NCI-H2107 treated with DMSO at 0.1 percent for 48 hours (cell line): ENCODE data around the gene MINDY2.
"Not testable (repeated sequence)": the region's sequence is repeated elsewhere in the genome, so short reads cannot be mapped to it uniquely, and the experiment has no call there.

ENCODE experiments used
- DNase-seq: peaks from one replicate; lab custom pipeline; 2025; ENCODE audit not compliant: unreplicated experiment; lab: John Stamatoyannopoulos, UW

Gene MINDY2

DNA sequence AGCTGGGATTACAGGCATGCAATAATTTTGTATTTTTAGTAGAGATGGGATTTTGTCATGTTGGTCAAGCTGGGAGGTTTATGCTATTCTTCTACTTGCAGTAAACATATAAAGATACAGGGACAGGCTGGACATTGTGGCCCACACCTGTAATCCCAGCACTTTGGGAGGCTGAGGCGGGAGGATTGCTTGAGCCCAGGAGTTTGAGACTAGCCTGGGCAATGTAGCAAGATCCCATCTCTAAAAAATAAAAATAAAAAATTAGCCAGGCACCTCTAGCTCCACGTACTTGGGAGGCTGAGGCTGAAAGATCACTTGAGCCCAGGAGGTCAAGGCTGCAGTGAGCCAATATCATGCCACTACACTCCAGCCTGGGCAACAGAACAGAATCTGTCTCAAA lies 52.2 kb downstream of the MINDY2 start:
- not testable (repeated sequence) for DNase-seq

DNA sequence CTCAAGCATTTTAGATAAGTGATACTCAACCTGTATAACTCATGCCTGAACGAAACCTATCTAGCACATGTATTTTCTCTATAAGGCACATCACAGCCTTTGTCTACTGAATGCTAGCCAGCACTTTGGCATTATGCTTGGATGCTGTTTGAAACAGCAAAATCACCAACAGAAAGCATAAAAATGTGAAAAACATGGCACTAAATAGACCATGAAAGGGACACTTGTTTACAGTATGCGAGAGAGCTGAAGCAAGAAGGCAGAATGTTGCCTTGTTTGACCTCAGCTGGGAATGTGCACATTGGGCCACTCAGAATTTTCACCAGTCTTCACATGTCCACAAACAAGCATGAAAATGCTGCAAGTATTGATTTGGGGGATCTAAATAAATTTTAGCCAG lies 59.5 kb downstream of the MINDY2 start:
- no peak for DNase-seq

DNA sequence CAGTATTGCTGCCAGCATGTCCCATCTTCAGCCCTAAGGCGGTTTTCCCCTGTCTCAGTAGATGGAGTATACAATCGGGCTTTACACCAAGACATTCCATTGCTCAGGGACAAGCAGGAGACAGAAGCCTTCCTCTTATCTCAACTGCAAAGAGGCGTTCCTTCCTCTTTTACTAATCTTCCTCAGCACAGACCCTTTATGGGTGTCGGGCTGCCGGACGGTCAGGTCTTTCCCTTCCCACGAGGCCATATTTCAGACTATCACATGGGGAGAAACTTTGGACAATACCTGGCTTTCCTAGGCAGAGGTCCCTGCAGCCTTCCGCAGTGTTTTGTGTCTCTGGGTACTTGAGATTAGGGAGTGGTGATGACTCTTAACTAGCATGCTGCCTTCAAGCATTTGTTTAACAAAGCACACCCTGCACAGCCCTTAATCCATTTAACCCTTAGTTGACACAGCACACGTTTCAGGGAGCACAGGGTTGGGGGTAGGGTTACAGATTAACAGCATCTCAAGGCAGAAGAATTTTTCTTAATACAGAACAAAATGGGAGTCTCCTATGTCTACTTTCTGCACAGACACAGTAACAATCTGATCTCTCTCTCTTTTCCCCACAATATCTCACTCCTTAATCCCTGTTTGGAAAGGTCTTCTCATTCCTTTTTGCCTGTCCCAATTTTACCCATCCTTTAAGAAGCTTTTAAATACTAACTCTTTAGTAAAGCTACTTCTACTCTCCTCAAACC lies 62.8 kb downstream of the MINDY2 start:
- DNase-seq: not testable (repeated sequence)

DNA sequence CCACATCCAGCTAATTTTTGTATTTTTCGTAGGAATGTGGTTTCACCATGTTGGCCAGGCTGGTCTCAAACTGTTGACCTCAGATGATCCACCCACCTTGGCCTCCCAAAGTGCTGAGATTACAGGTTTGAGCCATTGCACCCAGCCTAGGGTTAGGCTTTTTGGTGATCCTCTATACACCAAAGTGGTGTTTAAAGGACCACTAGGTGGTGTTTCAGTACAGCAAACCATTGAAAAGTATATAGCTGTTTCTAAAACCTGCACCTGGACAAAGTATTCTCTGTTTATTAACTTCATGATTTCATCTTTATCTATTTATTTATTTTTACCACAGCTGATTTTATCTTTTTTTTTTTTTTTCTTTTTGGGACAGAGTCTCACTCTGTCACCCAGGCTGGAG lies 68.4 kb downstream of the MINDY2 start:
- no peak for DNase-seq

DNA sequence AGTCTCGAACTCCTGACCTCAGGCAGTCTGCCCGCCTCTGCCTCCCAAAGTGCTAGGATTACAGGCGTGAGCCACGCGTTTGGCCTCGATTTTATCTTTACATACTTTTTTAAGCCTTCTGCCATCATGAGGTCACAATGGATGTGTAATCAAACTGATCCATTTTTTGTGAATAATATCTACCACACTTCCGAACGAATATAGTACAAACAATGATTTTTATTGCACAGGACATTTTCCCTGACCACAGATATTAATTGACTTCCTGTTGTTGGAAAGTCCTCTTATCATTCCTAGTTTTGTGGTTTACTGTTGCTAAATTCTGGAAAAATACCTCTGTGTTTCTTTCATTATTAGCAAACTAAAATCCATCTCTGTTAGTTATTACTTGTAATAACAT lies 68.9 kb downstream of the MINDY2 start:
- DNase-seq: no peak

DNA sequence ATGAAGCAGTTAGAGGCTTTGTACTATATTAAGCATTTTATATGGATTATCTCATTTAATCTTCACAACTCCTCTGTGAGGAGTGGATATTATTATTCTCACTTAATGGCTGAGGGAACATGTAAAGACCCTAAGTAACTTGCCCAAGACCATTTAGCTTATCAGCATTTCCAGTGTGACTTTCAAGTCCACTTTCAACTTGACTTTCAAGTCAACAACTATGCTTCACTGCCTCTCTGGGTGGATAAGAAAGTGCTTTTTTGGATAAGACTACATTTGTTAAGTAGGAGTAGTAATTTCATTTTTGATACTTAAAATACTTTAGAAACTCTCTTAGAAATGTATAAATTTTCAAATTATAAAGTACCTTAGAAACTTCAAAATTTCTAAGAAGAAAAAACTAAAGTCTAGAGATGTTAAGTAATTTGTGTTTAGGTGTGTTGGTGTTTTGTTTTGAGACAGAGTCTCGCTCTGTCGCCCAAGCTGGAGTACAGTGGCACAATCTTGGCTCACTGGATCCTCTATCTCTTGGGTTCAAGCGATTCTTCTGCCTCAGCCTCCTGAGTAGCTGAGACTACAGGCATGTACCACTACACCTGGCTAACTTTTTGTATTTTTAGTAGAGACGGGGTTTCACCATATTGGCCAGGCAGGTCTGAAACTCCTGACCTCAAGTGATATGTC lies 71.8 kb downstream of the MINDY2 start:
- no peak for DNase-seq

DNA sequence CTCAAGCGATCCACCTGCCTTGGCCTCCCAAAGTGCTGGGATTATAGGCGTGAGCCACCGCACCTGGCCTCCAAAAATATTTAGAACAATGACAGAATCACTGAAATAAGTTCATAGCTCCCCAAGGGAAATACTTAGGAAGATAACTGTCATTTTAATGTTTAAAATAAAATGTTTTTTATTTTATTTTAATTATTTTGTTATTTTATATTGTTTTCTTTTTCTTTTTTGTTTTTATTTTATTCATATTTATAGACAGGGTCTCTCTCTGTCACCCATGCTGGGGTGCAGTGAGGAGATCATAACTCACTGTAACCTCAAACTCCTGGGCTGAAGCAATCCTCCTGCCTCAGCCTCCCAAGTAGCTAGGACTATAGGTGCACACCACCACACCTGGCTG lies 80.1 kb downstream of the MINDY2 start:
- DNase-seq: not testable (repeated sequence)

DNA sequence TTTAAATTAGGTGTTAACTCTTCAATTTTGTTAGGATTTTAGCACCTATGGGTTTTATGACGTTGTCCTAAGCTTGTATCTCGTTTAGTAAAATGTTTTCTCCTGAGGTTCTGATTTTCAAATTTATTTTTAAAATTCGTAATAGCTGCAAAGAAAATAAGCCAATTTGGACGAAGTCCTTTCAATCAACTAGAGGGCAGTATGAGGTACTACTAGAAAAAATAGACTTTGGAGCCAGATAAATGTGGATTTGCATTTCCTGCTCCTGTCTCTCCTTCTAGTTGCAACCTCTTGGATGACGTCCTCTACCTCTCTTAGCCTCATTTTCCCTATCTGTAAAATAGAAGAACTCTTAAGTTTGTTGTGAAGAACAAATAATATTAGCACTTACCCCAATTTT lies 81.2 kb downstream of the MINDY2 start:
- DNase-seq: no peak

DNA sequence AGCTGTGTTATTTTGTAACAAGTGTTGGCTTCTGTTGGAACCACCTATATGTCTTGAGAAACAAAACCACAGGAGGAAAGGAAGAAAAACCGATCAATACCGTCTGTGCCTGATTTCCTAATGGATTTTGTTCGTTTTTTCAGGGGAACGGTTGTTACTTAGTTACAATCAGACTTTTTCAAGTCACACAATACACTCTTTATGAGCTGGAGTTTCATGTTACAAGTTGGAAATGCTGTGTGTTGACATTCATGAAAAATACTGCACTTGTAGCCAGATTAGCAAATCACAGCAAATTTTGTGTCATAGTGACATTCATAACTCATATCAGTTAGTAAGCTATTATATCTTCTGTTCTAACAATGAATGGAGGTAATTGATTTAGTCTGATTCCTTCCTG lies 83.5 kb downstream of the MINDY2 start:
- DNase-seq: peak; percentile 18

DNA sequence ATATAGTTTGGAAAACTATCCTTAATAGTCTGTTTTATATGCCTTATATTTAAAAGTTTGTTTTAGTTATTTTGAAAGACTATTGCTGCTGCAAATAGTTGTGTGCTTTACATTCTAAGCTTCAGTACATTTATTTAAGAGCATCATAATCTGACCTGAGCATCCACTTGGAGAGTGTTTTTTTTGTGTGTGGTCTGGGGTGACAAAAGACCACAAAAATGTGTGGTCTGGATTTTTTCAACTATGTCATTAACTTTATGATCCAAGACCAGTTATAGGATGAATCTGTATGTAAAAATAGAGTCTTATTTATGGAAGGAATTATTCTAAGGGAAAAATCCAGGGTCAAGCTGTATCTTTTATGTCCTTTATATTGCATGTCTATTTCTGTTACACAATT lies 85.0 kb downstream of the MINDY2 start:
- DNase-seq: no peak

DNA sequence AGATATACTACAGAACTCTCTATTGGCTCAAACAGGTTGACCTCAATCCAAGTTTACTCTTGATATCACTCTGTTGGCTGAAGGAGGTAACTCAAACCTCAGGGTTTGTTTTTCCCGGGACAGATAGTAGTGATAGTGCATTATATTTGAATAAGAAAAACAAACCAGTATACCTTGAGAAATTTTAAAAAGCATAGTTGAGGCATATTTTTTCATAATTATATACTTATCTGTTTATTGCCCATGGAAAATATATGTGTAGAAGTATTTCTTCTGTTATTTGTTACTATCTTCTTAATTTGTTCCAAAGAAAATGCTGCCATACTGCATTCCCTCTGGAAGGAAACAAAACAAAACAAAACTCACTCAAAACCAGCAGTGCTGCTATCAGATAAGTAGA lies 85.5 kb downstream of the MINDY2 start:
- DNase-seq: not testable (repeated sequence)

DNA sequence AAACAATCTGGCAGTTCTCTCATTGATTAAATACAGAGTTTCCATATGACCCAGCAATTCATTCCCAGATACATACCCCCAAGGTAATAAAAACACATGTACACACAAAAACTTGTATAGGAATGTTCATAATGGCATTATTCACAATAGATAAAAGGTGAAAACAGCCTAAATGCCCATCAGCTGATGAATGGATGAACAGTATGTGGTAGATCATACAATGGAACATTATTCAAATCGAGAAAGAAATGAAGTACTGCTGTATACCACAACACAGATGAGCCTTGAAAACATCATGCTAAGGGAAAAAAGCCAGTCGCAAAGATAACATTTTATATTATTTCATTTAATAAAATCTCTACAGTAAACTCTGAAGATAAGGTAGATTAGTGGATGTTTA lies 91.2 kb downstream of the MINDY2 start:
- DNase-seq: no peak

DNA sequence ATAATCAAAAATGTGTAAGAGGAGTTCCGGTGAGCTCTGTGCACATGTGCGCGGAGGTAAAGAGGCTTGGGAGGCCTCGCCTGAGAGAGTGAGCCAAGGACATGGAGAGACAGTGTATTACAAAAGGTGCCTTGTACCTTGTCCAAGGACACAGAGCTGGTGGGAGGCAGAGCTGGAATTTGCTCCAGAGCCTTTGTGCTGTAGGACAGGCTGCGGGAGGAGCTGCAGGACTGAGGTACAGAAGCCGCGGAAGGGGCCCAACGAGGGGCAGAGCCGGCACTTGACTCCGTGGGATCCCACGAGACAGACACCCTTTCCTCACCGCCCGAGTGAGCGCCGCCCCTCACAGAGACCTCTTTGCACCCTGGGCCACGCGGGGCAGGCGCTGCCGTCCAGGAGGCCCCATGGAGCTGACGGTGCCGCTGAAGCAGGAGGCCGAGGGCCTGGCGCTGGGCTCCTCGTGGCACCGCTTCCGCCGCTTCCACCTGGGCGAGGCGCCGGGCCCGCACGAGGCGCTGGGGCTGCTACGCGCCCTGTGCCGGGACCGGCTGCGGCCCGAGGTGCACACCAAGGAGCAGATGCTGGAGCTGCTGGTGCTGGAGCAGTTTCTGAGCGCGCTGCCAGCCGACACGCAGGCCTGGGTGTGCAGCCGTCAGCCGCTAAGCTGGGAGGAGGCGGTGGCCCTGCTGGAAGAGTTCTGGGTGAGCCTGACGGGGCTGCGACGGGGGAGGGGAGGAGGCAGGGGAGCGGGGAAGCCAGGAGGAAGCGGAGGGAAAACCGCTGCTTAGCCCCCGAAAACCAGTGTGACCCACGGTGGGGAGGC lies 93.7 kb downstream of the MINDY2 start:
- no peak for DNase-seq

DNA sequence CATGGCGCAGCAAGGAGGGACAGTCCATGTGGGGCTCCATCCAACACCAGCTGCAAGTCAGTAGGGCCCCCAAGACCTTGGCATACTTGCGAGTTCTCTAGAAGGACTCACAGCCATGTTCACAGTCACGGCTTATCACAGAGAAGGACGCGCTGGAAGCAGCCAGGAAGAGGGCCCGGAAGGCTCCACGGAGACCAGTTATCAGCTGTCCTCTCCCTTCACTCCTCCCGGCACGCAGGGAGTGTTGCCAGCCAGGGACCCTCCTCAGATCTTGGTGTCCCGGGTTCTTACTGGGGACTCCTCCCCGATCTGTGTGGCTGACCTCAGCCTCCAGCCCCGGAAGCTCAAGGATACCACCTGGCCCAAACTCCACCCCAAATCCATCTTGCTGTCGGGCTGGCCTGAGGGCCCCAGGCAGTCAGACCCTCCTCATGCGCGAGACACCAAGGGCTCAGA lies 94.4 kb downstream of the MINDY2 start:
- DNase-seq: no peak

DNA sequence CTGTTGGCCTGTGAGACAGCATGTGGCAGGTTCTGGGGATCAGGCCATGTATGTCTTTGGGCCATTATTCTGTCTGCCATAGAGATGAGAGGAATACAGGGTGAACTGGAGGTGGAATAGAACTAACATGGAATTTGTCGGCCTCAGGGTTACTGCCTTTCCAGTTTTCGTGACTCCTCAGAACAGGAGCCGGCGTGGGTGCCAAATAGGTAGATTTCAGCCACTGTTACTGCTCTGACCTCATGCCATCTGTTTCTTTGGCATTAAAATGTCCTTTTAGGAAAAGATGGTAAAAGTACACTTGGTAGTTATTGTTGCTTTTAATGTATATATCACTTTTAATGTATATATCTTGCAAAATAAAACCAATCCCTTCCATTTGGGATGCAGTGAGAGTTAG lies 96.8 kb downstream of the MINDY2 start:
- DNase-seq: no peak

DNA sequence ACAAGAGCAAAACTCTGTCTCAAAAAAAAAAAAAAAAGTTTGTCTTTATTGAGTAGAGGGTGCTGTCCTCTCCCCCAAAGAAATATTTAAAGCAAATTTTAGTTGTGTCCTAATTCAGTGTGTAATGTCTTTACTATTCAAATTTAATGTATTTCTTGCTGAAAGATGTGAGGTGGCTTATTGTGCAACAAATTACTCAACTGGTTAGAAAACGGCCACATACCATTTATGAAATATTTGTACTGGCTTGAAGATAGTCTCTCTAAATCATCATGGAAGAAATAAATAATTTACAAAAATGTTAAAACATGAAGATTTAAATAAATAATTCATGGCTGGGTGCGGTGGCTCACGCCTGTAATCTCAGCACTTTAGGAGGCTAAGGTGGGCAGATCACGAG lies 99.3 kb downstream of the MINDY2 start:
- DNase-seq: no peak

DNA sequence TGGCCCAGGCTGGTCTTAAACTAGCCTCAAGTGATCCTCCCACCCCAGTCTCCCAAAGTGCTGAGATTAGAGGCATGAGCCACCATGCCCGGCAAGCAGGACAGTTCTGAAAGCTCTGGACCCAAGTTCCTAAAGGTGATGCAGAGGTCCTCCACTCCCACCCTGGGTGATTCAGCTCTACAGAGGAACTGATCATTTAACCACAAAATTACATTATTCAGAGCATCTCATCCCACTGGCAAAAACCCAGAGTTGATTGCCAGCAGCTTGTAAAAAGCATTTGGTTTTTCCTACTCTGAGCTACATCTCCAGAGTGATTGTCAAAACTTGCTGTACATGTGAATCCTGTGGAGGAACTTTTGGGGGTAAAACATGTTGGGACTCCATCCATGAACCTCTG lies 102.2 kb downstream of the MINDY2 start:
- no peak for DNase-seq

DNA sequence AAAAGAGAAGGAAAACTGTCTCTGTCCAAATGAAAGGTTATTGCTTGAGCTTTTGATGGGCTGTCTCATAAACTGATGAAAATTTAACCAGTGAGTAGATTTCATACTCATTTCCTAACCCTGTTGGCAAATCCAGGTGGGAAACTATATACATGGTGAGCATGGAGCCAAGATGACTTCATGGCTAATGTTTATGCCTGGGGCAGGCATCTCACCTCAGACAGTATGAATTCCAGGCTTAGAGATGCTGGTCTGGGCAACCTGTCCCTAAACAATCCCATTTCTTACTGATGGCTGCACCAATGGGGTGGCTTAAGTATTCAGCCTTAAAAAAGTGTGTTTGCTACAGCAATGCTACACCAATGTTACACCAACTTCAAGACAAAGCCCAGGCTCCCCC lies 104.2 kb downstream of the MINDY2 start:
- no peak for DNase-seq

DNA sequence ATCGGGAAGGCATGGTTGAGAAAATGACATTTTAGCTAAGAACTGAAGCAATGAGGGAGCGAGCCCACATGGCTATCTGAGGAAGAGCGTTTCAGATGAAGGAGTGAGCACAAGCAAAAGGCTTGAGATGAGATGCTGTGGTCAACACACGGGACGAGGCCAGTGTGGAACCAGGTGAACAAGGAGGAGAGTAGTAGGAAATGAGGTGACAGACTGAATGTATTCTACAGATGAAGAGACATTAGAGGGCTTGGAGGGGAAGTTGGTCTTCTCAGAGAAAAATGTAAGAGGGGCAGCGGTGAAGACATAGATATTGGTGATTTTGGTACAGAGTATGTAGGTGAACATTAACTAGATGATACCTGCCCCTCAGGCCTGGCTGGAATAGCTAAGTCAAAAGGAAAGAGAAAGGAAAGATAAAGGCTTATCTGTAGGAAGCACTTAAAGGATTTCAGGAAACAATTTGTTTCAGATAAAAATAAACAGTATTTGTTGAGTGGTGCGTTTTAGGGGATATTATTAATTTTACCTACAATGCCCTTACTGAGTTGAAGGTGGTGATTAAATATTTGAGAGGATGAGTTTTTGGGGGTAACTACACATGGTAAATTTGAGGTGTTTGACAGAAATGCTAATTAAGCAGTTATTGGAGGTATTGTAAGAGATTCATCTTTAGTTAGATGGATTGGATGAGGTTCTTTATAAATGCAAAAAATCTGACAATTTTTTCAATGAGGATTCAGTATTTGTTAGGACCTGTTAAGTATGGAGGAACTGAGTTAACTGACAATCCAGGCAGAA lies 105.4 kb downstream of the MINDY2 start:
- no peak for DNase-seq

DNA sequence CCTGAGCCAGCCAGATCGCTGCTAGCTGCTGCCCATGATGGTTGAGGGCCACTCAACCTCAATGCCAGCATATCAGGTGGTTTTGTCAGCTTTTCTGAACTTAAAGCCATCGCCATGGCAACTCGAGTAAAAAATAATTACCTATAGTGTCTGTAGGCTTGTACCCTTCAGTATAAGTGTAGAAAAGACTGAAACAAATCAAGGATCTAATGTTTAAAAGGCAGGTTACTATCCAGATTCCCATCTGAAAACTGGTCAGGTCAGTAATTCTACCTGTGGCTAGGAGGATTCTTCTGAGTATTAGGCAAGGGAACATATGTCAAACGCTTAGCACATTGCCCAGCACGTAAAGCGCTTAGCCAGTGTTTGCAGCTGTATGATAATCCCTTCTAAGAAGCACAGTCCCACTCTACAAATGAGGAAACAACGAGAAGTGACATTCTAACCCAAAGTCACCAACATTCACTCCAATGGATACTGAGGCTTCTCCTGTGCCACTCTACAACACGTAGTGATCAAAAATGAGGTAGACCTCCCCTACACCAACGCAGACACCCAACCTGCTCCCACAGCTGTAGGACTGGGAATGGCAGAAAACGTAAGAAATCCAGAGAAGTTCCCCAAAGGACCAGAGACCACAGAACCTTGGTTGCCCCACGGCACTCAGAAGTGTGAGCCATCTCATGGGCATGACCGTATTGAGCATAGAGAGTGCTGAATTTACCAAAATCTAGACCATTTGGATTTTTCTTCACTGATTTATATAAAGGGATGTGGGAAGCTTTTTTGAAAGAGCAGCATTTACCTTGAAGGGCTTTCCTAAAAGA lies 107.1 kb downstream of the MINDY2 start:
- no peak for DNase-seq
